Epidermal melanocyte (primary cell): ENCODE results near the gene CFAP65.
A peak's percentile ranks its signal among the peaks of the same experiment; 100 is the strongest.

Experiments
- DNase-seq: peaks from one replicate; pipeline ENCODE4 v3.0.0; 2011; ENCODE audit warnings: low spot score; ENCODE audit not compliant: insufficient read length

Gene CFAP65

GRCh38 chr2:219041252-219041651, at the start of gene CFAP65:
CFAP65 (minus strand) TSS chr2:219041516; CDS start chr2:219039048, 2,468 bp downstream.
- DNase-seq: peak; percentile 75

- DNase-seq: no peak
Observed at GRCh38 chr2:219090436-219091299, 49.4 kb upstream of the CFAP65 start.

GRCh38 chr2:219089330-219089729, 48.0 kb upstream of the CFAP65 start:
- DNase-seq: no peak

GRCh38 chr2:219087848-219088247, 46.5 kb upstream of the CFAP65 start:
- DNase-seq: no peak

- DNase-seq: no peak
Observed at GRCh38 chr2:219087361-219087760, 46.0 kb upstream of the CFAP65 start.

GRCh38 chr2:219086196-219086595, 44.9 kb upstream of the CFAP65 start:
- DNase-seq: no peak

GRCh38 chr2:219084791-219085190, 43.5 kb upstream of the CFAP65 start:
- DNase-seq: no peak

- no peak for DNase-seq
Observed at GRCh38 chr2:219082332-219082958, 41.1 kb upstream of the CFAP65 start.

GRCh38 chr2:219081701-219082331, 40.5 kb upstream of the CFAP65 start:
- DNase-seq: no peak

- DNase-seq: no peak
Observed at GRCh38 chr2:219081096-219081495, 39.8 kb upstream of the CFAP65 start.

GRCh38 chr2:219079417-219079816, 38.1 kb upstream of the CFAP65 start:
- DNase-seq: no peak

GRCh38 chr2:219078951-219079350, 37.6 kb upstream of the CFAP65 start:
- DNase-seq: no peak

GRCh38 chr2:219078126-219078525, 36.8 kb upstream of the CFAP65 start:
- no peak for DNase-seq

GRCh38 chr2:219076253-219076652, 34.9 kb upstream of the CFAP65 start:
- DNase-seq: no peak

GRCh38 chr2:219073413-219074129, 32.3 kb upstream of the CFAP65 start:
- no peak for DNase-seq

GRCh38 chr2:219072741-219073250, 31.5 kb upstream of the CFAP65 start:
- no peak for DNase-seq

- DNase-seq: no peak
Observed at GRCh38 chr2:219071131-219071816, 30.0 kb upstream of the CFAP65 start.

- no peak for DNase-seq
Observed at GRCh38 chr2:219065484-219065883, 24.2 kb upstream of the CFAP65 start.

GRCh38 chr2:219062081-219062480, 20.8 kb upstream of the CFAP65 start:
- DNase-seq: no peak

GRCh38 chr2:219060821-219061791, 19.8 kb upstream of the CFAP65 start, which contains the start of gene IHH:
IHH (minus strand) TSS chr2:219060921; CDS start chr2:219060467, 454 bp downstream.
- no peak for DNase-seq
